ENCODE measurements around the gene CFAP221.

Gene CFAP221

DNA sequence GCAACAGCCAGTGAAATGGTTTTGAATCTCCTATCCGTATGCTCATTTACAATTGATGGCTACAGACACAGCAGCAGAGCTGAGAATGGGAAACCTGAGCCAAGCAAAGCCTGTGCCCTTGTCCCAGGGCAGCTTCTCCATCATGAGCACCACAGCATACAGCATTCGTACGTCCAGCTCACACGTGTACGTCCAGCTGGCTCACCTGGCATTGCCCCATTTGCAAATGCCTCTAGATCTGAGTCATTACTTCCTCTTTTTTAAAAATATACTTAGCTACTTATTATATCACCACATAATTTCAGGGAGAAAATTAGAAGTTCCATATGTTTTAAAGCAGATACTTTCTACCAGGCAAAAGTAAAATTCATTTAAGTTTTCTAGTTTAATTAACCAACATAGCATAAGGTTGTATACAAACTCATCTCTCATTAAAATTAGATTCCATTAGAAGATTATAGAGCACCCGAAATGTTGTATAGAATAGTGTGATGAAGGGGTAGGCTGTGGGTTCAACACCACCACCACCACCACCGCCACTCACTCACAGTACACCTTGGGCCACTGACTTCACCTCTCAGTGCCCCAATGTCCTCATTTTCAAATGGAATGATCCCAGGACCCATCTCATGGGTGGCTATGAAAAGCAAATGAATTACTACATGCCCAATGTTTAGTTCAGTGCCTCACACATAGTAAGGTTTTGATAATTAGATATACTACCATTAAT lies 103.4 kb downstream of the CFAP221 start:
- no peak for DNase-seq

GRCh38 chr2:119649364-119649917 lies 105.2 kb downstream of the CFAP221 start:
- no peak for DNase-seq

DNA sequence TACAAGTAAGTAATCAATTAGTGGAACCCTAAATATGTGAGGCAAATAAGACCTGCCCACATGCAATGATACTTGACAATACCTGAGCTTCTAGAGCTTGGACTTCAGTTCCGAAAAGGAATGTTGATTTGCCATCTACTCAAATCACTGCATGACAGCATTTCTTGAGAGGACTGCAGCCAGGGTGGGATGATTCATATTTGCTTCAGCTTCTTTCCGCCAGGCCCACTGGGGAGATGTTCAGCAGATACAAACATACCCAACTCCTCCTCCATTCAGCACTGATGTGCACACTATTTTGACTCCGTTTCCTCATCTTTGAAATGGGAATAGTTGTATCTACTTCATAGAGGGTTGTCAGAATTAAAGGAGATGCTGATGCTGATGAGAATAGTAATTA lies 106.0 kb downstream of the CFAP221 start:
- DNase-seq, result no peak

DNA sequence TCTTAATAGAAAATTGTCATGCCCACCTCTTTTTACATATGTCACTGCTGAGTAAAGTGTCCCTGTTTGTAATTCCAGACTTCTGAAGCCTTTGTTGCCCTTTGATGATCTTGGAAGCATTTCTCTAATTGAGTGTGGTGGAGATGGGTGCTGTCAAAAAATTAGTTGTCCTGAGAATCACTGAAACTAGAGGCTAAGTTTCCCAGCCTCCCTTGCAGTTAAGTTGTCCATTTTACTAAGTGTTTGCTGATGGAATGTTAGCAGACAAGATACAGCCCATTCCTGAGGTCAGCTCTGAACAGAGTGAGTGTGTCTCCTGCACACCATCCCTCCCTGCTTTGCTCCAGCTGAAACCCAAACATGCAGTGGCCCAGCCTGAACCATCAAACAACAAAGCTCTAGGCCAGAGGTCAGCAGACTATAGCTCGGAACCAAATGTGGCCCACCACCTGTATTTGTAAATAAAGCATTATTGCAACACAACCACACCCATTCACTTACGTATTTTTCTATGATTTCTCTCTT lies 106.7 kb downstream of the CFAP221 start:
- DNase-seq, result no peak

DNA sequence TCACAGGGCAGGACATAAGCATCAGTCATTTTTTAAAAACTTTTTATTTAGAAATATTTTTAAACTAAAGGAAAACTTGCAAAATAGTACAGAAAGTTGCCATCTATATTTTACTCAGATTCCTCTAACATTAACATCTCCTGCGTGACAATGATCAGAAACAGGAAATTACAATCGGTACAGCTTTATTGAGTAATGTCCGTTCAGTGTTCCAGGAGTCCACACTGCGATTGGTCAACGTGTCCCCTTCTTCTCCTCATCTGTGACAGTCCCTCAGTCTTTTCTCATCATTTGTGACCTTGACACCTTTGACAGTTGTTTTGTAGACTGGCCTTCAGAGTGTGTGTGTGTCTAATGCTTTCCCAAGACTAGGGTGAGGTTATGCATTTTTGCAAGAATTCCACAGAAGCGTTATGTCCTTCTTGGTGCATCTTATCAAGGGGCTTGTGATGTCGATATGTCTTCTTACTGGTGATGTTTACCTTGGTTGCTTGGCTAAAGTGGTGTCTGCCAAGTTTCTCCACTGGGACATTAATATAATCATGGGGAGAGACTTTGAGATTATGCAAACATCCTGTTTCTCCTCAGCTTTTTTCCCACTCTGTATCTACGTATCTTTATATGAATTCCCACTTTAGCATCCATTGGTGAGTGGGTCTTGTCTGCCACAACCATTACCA lies 113.4 kb downstream of the CFAP221 start:
- DNase-seq, result no peak

- peak in 1 of 2 experiments; percentile 36 for DNase-seq
Measured at GRCh38 chr2:119659601-119660342, 115.5 kb downstream of the CFAP221 start.

GRCh38 chr2:119660343-119660658 lies 116.1 kb downstream of the CFAP221 start:
- DNase-seq, result no peak

DNA sequence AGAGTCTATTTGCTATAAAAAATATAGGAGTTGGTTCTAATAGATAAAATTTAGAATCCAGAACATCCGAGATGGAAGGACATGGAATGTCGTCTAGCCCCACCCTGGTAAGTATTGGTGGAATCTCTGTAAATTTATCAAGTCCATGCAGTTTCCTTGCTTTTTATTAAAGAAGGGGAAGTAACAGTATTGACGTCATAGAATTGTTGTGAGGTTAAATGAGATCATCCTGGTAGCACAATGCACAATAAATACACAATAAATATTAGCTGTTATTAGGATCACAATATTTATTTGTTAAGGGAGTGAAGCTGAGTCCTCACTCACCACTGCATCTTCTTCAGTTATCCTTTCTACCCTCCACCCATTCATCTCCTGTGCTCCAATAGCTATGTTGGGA lies 118.0 kb downstream of the CFAP221 start:
- DNase-seq, result no peak

DNA sequence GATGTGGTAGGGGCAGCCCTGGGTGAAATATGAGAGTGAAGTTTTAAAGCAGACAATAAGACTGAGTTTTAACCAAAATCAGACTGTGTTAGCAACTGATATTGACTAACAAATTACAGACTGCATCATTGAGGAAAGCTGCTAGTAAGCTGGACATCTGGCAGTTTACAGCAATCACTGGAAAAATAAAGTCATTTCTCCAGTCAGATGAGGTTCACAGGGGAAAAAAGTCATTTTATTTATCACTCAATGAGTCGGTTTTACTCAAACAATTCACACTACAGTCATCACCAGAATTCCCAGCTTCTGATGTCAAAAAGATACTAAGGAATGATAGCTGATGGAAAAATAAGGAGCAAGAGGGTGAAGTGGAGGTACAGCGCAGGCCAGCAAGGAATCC lies 124.3 kb downstream of the CFAP221 start:
- no peak for DNase-seq

- no peak for DNase-seq
Measured at GRCh38 chr2:119671016-119671415, 126.8 kb downstream of the CFAP221 start.

GRCh38 chr2:119671752-119672151 lies 127.5 kb downstream of the CFAP221 start:
- DNase-seq, result no peak

GRCh38 chr2:119672161-119672862 lies 128.1 kb downstream of the CFAP221 start:
- DNase-seq, result no peak

GRCh38 chr2:119673796-119674195 lies 129.5 kb downstream of the CFAP221 start:
- no peak for DNase-seq

DNA sequence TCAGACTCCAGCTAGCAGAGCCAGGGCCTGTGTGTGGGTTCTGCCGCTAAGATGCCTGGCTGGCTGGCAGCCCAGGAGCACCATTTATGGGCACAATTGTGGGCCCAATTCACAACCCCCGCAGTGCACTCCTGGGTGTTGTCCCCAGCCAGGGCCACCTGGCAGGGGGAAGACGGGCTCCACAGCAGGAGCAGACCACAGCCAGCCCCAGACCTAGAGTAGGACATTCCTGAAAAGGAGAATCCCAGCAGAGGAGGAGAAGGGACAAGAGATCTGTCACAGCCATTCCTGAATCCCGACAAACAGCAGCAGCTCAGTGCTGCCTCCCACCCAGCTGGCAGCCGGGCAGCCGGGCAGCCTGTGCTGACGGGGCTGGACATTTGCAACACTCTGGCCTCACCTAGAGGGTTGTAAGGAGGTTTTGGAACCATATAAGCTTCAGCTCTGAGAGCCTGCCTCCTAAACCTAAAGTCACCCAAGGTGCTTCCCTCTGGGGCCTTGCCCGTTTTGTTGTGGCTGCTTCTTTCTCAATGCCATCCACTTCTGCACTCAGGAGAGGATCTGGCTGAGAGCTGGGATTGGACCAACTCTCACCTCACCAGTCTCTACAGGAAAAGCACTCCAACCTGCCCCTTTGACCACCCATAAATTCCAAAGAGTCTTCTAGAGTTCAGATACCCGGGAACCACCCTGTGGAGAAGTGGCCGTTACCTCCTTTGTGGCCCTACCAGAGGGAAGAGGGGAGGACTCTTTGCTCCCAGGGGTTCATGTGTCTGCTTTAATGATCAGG lies 130.7 kb downstream of the CFAP221 start:
- no peak for DNase-seq

- DNase-seq, result no peak
Measured at GRCh38 chr2:119678021-119678656, 133.9 kb downstream of the CFAP221 start.

GRCh38 chr2:119679526-119679837 lies 135.2 kb downstream of the CFAP221 start:
- no peak for DNase-seq

- DNase-seq, result no peak
Measured at GRCh38 chr2:119679846-119680245, 135.6 kb downstream of the CFAP221 start.

DNA sequence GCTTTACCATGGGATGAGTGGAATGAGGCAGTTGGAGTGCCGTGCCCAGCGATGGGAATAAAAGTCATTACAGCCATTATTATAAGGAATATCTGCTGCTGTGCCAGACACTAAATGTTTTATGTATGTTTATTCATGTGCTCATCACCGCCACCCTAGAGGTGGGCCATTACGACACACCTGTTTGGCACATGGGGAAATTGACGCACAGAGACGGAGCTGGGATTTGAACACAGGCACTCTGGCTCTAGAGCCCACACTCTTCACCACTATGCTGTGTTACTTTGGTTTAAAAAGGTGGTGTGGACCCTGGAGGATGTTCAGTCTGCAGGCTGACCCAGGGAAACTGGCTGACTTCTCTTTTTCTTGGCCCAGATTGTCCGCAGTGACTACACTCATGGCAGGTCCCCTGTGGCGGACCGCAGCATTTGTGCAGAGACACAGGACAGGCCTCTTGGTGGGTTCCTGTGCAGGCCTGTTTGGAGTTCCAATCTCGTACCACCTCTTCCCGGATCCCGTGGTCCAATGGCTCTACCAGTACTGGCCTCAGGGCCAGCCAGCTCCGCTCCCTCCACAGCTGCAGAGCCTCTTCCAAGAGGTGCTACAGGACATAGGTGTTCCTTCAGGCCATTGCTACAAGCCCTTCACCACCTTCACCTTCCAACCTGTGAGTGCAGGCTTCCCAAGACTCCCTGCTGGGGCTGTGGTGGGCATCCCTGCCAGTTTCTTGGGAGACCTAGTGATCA lies 136.4 kb downstream of the CFAP221 start:
- no peak for DNase-seq

DNA sequence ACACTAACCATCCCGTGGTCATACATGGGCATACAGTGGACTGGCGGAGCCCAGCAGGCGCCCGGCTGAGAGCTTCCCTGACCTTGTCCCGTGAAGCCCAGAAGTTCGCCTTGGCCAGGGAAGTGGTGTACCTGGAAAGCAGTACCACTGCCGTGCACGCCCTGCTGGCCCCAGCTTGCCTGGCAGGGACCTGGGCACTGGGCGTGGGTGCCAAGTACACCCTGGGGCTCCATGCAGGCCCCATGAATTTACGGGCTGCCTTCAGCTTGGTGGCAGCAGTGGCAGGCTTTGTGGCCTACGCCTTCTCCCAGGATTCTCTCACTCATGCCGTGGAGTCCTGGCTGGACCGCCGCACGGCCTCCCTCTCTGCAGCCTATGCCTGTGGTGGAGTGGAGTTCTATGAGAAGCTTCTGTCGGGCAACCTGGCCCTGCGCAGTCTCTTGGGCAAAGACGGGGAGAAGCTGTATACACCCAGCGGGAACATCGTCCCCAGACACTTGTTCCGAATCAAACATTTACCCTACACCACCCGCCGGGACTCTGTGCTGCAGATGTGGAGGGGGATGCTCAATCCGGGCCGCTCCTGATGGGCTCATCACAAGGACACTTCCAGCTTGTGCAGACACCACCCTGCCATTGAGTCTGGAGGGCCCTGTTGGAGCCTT lies 137.1 kb downstream of the CFAP221 start:
- DNase-seq, result no peak

- no peak for DNase-seq
Measured at GRCh38 chr2:119681868-119682220, 137.6 kb downstream of the CFAP221 start.

Measured in stimulated activated CD4-positive, alpha-beta T cell treated with anti-CD3 and anti-CD28 coated beads, Interleukin-4, amount 100 ng/mL, for 4 hours (primary cell).